Stimulated activated CD8-positive, alpha-beta memory T cell treated with anti-CD3 and anti-CD28 coated beads, Interleukin-12 subunit alpha, Interleukin-12 subunit beta, amount 100 ng/mL, for 24 hours (primary cell): ENCODE data around the gene CD48.
A peak's percentile ranks its signal among the peaks of the same experiment; 100 is the strongest.
"Not testable (repeated sequence)": the region's sequence is repeated elsewhere in the genome, so short reads cannot be mapped to it uniquely, and the experiment has no call there.

ENCODE experiments used
- DNase-seq: peaks from one replicate; pipeline ENCODE4 v3.0.0-alpha.2; 2020; ENCODE audit errors: extremely low read depth

Gene CD48

GRCh38 chr1:160713161-160713560 is 1.5 kb upstream of the CD48 start:
- DNase-seq: no peak

DNA sequence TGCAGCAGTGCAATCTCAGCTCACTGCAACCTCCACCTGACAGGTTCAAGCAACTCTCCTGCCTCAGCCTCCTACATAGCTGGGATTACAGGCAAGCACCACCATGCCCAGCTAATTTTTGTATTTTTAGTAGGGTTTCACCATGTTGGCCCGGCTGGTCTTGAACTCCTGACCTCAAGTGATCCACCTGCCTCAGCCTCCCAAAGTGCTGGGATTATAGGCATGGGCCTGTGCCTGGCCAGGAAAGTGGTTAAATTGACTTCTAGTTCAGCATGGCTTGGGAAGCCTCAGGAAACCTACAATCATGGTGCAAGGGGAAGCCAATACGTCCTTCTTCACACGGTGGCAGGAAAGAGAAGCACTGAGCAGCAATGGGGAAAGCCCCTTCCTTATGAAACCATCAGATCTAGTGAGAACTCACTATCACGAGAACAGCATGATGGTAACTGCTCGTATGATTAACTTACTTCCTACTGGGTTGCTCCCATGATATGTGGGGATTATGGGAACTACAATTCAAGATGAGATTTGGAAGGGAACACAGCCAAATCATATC is 981 bp upstream of the CD48 start:
- DNase-seq: not testable (repeated sequence)

DNA sequence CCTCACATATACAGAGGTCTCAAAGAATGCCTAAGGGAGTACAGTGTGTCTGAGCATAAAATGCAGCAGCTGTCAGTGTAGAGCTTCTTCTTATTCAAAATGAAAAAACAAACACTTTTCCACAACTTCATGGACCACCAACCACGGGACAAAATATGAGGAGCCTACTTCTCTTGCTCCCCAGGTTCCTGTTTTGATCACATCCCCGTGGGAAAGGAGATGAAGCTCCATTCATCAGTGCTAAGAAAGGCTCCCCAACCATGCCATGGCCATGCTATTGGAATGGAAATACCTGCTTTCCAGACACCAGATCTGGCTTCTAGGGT is 383 bp downstream of the CD48 start:
- DNase-seq: no peak

DNA sequence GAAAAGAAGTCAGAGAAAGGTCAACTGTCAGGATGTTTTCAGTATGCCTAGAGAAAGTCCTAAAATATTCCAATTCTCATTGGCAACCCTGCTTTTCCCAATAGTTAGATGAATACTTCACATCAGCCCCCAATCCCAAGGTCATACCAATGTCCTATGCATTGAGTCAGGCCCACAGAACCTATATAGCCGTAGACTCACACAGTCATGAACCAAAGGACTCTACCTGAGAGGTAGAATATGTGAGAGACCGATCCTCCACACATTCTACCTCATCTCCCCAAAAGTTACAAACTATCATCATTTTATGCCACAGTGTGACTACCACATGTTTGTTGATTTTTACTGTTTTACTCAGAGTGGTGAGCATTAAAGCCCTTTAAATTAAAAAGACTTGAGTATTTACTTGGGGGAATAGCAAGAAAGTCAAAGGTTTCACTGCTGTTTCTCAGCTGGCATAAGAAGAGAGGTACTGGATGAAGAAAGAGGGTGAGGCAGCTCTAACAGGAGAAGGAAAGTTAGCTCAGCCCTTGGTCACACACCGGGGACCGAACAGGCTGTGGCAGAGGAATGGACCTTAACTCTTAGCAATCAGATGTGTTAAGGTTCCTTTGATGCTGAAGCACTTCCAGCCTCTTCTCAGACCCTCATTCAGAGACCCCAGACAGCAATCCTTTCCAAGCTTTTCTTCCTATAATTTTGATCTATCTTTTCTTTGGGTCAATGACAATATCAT is 937 bp downstream of the CD48 start:
- no peak for DNase-seq

GRCh38 chr1:160709715-160710114 is 1.9 kb downstream of the CD48 start:
- DNase-seq: no peak

- DNase-seq: no peak
Observed at GRCh38 chr1:160708801-160709200, 2.8 kb downstream of the CD48 start.

- no peak for DNase-seq
Observed at GRCh38 chr1:160708118-160708517, 3.5 kb downstream of the CD48 start.

DNA sequence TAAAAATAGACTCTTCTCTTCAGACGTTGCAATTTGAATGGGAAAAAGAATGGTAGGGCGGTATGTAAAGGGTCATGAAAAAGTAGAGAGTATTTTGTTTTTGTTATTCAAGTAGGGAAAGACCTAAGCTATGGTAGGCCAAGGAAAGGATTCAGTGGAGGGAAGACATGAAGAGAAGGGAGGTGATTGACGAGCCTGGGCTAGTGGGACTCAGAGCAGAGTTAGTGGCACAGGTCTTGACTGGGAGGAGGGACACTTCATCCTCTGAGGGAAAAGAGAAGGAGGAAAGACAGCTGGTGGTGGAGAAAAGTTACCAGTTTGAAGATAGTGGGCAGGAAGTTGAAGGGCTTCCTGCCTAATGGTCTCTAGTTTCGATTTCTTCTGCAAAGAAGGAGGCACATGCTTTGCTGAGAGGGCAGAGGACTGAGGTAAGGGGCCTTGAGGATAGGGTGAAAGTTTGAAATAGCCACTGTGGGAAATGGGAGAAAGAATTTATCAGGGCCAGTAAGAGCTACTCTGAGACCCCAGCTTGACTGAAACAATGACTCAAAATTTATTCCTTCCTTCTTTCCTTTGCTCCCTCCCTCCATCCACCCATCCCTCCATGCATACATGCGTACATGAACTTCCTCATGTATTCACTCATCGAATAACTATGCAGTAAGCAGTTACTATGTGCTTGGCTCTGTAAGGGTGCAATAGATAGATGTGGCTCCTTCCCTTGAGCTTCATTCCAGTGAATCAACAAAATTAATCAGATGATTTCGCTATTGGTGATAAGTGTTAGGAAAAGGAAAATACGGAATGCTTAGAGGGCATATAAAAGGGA is 4.2 kb downstream of the CD48 start:
- DNase-seq: no peak

DNA sequence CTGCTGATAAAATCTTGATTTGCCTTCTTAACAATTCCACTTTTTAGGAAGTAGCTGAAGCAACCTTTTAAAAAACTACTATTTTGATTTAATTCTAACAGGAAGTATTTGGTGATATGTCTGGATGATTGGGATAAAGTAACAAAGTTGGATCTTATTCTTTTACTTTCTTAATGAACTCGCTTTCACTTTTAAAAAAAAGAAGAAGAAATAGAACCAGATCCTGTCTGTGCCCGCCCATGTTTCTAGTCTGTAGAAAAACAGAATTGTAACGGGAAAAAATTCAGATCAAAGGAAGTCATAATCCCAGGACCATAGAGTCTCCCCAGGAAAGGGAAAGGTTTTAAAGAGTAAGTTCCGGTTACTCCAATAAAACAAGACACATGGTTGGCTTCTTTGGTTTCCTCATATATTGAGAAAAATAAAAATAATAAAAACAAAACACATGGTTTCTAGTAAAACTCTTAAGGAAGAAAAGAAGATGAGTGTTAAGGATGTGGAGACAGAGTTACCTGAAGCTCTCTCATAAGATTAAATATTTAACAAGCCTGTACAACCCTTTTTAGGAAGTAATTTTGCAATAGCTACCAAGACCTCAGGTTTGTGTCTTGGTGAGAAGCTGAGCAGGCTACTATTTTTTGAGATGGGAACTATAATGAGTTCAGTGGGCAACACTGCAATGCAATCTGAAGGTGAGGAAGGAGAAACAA is 4.9 kb downstream of the CD48 start:
- DNase-seq: no peak

GRCh38 chr1:160705742-160706141 is 5.9 kb downstream of the CD48 start:
- DNase-seq: no peak

GRCh38 chr1:160705212-160705621 is 6.4 kb downstream of the CD48 start:
- not testable (repeated sequence) for DNase-seq

- no peak for DNase-seq
Observed at GRCh38 chr1:160704250-160704649, 7.4 kb downstream of the CD48 start.

DNA sequence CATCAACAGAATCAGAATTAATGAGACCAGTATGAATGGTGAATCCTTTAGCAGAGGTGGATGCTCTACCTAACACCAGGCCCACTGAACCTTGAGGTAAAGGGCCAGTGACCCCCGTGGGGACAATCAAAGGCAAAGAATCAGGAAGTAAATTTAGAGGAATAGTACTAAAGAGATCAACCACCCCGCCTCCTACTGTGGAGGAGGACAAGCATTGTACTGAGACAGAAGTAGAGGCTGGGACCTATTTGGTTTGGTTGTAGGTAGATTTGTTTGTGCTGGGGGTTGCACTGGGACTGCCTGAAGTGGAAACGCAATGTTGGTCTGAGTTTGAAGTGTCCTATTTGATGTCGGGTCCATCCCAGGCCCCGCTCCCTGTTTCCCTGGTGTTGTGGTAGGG is 9.5 kb downstream of the CD48 start:
- no peak for DNase-seq

DNA sequence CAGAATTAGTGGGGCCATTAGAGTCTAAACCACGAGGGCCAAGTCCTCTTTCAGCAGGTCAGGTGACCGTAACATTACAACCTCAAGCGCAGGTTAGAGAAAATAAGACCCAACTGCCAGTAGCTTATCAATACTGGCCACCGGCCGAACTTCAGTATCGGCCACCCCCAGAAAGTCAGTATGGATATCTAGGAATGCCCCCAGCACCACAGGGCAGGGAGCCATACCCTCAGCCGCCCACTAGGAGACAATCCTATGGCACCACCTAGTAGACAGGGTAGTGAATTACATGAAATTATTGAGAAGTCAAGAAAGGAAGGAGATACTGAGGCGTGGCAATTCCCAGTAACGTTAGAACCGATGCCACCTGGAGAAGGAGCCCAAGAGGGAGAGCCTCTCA is 19.2 kb downstream of the CD48 start:
- DNase-seq: not testable (repeated sequence)

- DNase-seq: no peak
Observed at GRCh38 chr1:160685266-160685665, 26.4 kb downstream of the CD48 start.

DNA sequence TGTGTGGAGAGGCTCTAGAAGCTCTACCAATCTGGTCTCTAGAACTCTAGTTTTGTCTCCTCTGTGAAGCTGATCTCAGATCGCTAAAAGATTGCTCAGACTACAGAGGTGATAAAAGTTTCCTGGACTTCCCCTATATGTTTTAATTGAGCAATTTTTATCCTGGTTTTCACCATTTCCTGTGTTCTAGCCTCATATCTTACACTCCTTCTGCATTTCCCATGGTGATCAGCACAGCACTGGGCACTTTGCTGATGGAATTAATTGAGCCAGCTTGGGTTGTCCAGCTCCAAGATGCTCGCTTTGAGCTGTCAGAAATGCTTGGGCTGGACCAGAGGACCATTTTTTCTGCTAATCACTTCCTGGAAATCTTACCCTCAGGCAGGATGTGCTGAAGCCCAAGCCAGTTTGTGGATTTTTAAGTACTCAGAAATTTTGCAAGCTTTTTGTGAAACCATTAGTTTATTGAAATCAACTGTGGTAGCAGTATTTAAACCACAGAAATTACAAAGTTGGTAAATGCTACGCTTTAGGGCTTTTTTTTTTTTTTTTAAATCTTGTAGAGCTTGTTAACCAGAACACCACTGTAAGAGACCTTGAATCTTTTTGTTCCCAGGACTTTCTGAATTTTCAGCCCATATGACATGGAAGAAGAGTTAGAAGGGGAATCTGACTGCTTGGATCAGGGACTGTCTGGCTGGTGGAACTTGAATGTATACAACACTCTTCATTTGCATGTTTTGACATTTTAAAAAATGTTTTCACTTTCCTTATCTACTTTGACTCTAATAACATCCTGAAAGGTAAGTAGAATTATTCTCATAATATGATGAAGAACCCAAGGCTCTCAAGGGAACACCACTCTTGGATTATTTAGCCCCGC is 28.4 kb downstream of the CD48 start:
- DNase-seq: no peak

DNA sequence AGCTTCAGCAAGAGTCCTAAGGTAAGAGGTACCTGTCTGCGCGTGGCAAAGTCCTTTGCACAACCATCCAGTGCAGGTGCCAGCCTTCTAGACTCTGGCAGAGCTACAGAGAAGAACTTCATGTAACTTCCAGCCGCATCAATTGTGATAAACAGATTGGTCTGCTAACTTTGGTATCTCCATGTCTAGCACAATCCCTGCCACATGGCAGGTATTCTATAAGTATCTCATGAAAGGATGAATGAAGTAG is 29.8 kb downstream of the CD48 start:
- no peak for DNase-seq

- DNase-seq: peak; percentile 59
Observed at GRCh38 chr1:160681066-160681890, 30.3 kb downstream of the CD48 start.

GRCh38 chr1:160680399-160680798 is 31.2 kb downstream of the CD48 start:
- no peak for DNase-seq

DNA sequence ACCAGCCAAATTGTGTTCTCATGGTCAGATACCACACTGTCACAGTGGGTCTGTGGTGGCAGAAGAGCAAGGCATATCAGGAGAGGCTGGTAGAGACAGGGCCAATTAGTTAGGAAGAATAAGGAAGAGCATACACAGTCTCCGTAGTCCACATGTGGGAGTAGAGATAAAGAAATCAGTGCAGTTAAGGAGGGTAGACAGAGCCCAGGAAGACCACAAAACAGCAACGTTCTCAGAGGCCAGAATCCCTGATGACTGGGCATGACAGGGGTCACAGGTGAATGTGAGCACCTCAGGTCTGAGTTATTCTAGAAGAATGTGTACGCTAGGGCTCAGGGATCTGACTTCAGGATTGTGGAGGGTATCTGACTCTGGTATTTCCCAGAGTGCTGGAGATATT is 31.7 kb downstream of the CD48 start:
- DNase-seq: no peak
